Activated naive CD4-positive, alpha-beta T cell treated with Interleukin-2 at 50 U/mL for 16 hours (primary cell): ENCODE data around the gene TBC1D3C.
"Not testable (repeated sequence)": the region's sequence is repeated elsewhere in the genome, so short reads cannot be mapped to it uniquely, and the experiment has no call there.

Experiments
- DNase-seq: peaks from one replicate; pipeline ENCODE4 v3.0.0-alpha.2; 2020

The TBC1D3C gene

DNA sequence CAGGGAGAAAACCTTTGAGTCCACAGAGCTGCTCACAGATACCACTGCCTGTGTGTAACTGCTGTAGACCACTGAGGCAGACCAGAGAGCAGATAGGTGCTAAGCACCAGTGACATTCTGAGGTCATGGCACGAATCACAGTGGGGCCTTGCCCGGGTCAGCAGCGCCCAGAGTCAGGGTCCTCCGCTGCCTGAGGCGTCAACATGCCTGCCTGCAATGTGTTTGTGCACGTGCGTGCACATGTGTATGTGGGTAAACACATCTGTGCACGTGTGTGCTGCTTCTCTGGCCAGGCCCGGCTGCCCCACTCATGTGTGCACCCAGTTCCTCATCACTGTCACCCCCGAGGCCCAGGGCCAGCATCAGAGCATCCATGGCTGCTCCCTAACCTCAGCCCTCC is at the start of gene TBC1D3C:
TBC1D3C (minus strand) TSS at position 101 of the 400 bp plus-strand sequence. CDS start 1,568 bp downstream, outside the sequence.
- not testable (repeated sequence) for DNase-seq

DNA sequence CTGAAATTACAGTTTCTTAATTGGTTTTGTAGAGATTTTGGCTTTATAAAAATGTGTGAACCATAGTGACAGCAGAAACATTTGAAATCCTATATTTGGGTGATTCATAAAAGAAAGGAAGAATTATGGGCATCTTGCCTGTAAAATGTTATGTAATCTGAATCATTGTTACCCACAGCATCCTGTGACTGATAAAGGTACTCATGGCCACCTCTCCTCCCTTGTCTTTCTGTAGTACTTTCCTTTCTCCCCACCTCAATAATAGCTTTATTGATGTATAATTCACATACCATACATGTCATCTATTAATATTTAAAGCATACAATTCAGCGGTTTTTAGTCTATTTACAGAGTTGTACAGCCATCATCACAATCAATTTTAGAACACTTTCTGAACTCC is 30.8 kb upstream of the TBC1D3C start:
- not testable (repeated sequence) for DNase-seq

DNA sequence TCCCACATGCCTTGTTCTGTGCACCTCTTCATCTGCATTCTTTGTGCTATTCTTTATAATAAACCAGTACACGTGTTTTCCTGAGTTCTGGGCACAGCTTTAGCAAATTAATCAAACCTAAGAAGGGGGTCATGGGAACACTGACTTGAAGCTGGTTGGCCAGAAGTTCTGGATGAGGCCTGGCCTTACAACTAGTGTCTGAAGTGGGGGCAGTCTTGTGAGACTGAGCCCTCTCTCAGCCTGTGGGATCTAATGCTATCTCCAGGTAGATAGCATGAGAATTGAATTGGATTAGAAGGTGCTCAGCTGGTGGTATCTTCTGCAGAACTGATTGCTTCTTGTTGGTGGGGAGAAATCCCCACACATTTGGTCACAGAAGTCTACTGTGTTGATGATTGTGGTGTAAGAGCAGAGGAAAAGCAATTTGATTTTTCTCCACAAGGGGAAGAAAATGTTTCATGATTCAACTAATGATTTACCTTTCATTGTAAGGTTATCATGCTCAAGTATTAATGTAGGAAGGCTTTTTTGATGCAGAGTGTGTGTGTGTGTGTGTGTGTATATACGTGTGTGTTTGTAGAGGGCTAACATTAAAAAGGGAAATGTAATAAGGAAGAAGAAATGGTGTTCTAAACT is 25.7 kb upstream of the TBC1D3C start:
- not testable (repeated sequence) for DNase-seq

DNA sequence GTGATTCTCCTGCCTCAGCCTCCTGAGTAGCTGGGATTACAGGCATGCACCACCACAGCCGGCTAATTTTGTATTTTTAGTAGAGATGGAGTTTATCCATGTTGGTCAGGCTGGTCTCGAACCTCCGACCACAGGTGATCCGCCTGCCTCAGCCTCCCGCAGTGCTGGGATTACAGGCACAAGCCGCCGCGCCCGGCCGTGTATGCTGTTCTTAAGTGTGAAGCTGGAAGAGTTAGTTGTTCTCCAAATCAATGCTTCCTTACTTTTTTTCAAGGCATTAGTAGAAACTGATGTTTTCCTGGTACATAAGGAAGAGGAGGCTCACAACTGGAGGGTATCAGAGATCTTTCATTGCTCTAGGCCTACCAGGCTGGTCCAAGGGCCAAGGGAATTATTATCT is 19.7 kb upstream of the TBC1D3C start:
- not testable (repeated sequence) for DNase-seq

DNA sequence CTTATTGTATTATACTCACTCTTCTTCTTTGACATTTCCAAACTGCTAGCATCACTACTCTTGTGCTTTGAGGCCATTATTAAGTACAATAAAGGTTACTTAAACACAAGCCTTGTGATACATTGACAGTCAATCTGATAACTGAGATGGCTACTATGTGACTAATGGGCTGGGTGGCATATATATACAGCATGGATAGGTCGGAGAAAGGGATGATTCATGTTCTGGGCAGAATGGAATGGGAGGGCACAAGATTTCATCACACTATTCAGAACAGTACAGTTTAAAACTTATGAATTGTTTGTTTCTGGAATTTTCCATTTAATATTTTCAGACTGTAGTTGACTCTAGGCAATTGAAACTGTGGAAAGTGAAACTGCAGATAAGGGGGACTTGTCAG is 18.9 kb upstream of the TBC1D3C start:
- not testable (repeated sequence) for DNase-seq
